Colonic mucosa (tissue), 4 donors: Measurements from ENCODE around the gene MMEL1. TPM values are rescaled to one million over a fixed set of nuclear protein-coding genes. Genes with fewer than 3 reads are reported as not detected.

Experiments used
- DNase-seq: peaks from one replicate; pipeline ENCODE4 v3.0.0-alpha.2; 2020
- H3K27ac ChIP-seq: fragments of 200-600 bp; one replicate; pipeline ENCODE4 v1.8.0; 2021
- H3K27me3 ChIP-seq: fragments of 200-600 bp; one replicate; pipeline ENCODE4 v1.8.0; 2021
- H3K36me3 ChIP-seq: fragments of 200-600 bp; one replicate; pipeline ENCODE4 v1.8.0; 2021
- H3K4me1 ChIP-seq: fragments of 200-600 bp; one replicate; pipeline ENCODE4 v1.8.0; 2021; ENCODE audit warnings: mild to moderate bottlenecking
- H3K4me3 ChIP-seq: fragments of 200-600 bp; one replicate; pipeline ENCODE4 v1.8.0; 2021
- H3K9ac ChIP-seq, 2 donors: one replicate each; pipeline ENCODE4 v1.7.0; 2013; ENCODE audit warnings: control low read depth in 2 of 2, low read depth in 2 of 2, low read length in 2 of 2
- H3K9me3 ChIP-seq: fragments of 200-600 bp; one replicate; pipeline ENCODE4 v1.8.0; 2021
- intact Hi-C: fragments of 100-400 bp; cut with DNase I; formaldehyde crosslinking; loops from one replicate; pipeline ENCODE4 v1.14.1; 2022
- total RNA-seq, 2 donors: library from RNA; stranded (reverse); fragmentation: NEBNext Ultra II Directional in 1 of 2; extraction: Animal tissue kit (Norgen Biotek cat#: 25700) in 1 of 2; gene quantifications; one replicate each; pipeline ENCODE4 v1.2.1, GENCODE V29; 2021
- TF ChIP-seq, protein P1 (sequence below): fragments of 200-600 bp; IDR thresholded peaks from one replicate; pipeline ENCODE4 v1.8.0; 2022; ENCODE audit warnings: antibody characterized with exemption, mild to moderate bottlenecking
- donor health status: healthy.
- donor health status: DM: no; HTN: no; CAD: no.
- donor health status: DM: no; HTN: no; CAD: no.

MMEL1 gene
- total RNA-seq, 2 donors from 2014 or later = 11.4 to 13.9 TPM

DNA sequence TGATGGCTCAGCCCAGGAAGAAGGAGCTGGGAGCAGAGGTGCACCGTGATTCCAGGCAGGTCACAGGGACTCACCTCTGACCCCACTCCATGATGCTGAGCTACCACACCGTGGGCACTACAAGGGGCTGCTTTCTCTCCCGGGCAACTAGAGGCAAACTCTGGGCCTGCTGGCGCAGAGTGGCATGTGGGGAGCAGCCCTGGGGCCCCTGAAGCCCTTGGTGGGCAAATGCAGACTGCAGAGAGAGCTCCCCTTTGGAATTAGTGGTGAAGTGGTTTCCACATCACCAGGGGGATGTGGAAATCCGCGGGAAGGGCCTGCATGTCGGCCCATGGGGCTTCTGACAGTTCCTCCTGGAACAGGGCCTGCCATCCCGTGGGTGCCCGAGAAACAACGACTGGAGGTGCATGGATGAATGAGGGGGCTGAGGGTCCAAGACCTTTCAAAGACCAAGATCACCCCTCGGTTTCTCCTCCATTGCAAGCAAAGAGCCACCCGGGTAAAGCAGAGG lies 11.8 kb upstream of the MMEL1 start:
- H3K27ac ChIP-seq = no peak overlapping the region
- intact Hi-C loops = loop anchor here (10.0 kb wide), 3 partner anchors 50 to 450 kb away; partner anchors contain the start of gene FAAP20
- TF ChIP-seq, protein P1, sequence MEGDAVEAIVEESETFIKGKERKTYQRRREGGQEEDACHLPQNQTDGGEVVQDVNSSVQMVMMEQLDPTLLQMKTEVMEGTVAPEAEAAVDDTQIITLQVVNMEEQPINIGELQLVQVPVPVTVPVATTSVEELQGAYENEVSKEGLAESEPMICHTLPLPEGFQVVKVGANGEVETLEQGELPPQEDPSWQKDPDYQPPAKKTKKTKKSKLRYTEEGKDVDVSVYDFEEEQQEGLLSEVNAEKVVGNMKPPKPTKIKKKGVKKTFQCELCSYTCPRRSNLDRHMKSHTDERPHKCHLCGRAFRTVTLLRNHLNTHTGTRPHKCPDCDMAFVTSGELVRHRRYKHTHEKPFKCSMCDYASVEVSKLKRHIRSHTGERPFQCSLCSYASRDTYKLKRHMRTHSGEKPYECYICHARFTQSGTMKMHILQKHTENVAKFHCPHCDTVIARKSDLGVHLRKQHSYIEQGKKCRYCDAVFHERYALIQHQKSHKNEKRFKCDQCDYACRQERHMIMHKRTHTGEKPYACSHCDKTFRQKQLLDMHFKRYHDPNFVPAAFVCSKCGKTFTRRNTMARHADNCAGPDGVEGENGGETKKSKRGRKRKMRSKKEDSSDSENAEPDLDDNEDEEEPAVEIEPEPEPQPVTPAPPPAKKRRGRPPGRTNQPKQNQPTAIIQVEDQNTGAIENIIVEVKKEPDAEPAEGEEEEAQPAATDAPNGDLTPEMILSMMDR = no peak
- peaks cover 6% of the 10 kb centered on the region for H3K4me1 ChIP-seq
- no peaks in the 10 kb centered on the region for H3K36me3 ChIP-seq
- no peaks in the 10 kb centered on the region for H3K27me3 ChIP-seq
- H3K9me3 ChIP-seq = no peaks in the 10 kb centered on the region
- no peak overlapping the region for H3K9ac ChIP-seq
- DNase-seq = no peak
- H3K4me3 ChIP-seq = no peak overlapping the region

DNA sequence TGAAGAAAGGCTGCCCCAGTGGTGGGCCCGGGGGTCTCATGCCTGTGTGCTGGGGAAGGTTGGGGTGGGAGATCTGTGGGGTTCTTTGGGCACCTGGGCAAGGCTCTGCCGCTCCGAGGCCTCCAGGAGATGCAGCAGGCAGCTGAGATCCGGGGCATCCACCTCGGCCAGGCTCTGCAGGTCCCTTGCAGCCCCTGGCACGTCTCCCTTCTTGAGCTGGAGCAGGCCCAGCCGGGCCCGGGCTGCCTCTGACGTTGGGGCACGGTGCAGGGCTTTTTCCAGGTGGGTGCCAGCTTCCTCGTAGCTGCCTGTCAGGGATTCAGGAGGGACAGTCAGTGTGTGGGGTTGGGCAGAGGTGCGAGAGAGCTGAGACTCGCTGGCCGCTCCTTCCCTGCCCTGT lies 11.4 kb upstream of the MMEL1 start:
- Histone ChIP-seq H3K36me3 (no peaks in the 10 kb centered on the region), H3K4me1 (peaks cover 6% of the 10 kb centered on the region), H3K4me3 (no peak overlapping the region), H3K9me3 (no peaks in the 10 kb centered on the region), H3K27me3 (no peaks in the 10 kb centered on the region), H3K9ac (no peak overlapping the region), H3K27ac (no peak overlapping the region)
- DNase-seq = no peak
- TF ChIP-seq, protein P1 = no peak
- intact Hi-C loops = loop anchor here (10.0 kb wide), 3 partner anchors 49 to 449 kb away; partner anchors contain the start of gene FAAP20

DNA sequence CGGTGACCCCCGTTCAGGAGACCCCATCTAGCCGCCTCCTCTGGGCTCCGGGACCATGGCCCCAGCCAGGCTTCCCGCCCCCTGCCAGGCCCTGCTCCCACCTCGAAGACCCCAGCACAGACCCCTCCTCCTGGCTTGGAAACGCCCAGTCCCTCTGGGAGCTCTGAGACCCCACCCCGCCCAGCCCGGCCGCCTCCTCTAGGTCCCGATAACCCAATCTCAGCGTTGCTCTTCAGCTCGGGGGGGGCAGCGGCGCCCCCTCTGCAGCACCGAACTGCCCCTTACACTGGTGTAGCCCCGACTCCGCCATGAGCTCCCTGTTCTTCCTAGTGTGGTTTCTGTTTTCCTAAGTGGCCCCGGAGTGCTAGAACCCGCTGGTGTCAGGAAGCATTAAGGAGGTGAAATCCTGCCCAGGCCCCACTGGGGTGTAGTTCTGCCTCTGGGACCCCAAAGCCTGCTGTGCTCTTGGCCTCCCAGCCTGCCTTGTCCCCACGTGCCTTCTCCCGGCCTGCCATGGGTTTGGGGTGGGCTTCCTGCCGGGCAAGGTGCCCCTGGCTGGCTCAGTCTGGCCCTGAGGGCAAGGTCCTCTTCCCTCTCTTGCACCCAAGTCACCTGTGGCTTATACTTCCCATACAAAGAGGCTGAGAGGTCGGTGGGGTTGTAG lies 10.7 kb upstream of the MMEL1 start:
- Histone ChIP-seq H3K36me3 (no peaks in the 10 kb centered on the region), H3K27ac (no peak overlapping the region), H3K9ac (peak overlapping the region in 1 of 2 donors; percentile 24), H3K4me3 (peak overlapping the region; percentile 96), H3K27me3 (no peaks in the 10 kb centered on the region), H3K4me1 (peaks cover 6% of the 10 kb centered on the region), H3K9me3 (no peaks in the 10 kb centered on the region)
- no peak for DNase-seq
- TF ChIP-seq, protein P1 = no peak
- intact Hi-C loops = loop anchor here (10.0 kb wide), 3 partner anchors 49 to 449 kb away; partner anchors contain the start of gene FAAP20

DNA sequence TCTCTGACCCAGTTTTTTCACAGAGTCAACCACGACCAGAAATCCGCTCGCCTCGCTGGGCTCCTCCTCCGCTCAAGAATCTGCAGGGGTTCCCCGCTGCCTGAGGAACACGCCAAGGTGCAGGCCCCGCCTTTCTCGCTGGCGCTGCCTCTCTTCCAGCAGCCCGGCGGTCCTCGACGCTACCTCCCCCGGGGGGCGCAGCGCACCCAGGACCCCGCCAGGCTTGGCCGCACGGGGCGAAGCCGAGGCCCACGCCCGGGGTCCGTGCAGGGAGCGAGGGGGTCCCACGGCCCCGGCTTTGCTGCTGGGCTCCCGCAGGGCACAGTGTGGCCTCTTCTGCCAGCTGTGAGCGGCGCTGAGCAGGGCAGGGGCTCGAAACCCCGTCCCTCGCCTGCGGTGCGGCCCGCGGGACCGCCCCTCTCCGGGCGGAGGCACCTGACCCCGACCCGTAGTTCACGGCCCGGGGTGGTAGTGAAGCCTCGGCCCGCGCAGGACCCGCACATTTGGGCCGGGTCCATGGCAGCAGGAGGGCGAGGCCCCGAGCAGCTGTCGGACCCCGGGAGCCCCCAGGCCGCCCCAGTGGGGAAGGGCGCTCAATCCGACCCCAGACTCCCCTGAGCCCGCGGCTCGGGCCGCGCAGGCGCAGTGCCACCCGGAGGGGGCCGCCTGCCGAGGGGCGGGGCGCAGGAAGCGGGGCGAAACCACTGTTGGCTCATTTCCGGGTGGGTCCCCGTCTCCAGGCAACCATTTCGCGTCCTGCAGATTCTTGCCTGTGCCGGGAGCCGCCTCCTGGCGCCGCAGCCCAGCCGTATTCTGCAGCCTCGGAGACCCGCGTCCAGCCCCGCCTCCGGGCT lies 10.0 kb upstream of the MMEL1 start:
- intact Hi-C loops = loop anchor here (10.0 kb wide), 3 partner anchors 48 to 448 kb away; partner anchors contain the start of gene FAAP20
- H3K27ac ChIP-seq = peak overlapping the region; percentile 80
- H3K9me3 ChIP-seq = no peaks in the 10 kb centered on the region
- H3K36me3 ChIP-seq = no peaks in the 10 kb centered on the region
- peak overlapping the region; percentile 96 for H3K4me3 ChIP-seq
- peak overlapping the region; percentile 76 to 96 for H3K9ac ChIP-seq
- no peaks in the 10 kb centered on the region for H3K27me3 ChIP-seq
- peak; percentile 92 for DNase-seq
- H3K4me1 ChIP-seq = peaks cover 6% of the 10 kb centered on the region
- TF ChIP-seq, protein P1 = no peak

DNA sequence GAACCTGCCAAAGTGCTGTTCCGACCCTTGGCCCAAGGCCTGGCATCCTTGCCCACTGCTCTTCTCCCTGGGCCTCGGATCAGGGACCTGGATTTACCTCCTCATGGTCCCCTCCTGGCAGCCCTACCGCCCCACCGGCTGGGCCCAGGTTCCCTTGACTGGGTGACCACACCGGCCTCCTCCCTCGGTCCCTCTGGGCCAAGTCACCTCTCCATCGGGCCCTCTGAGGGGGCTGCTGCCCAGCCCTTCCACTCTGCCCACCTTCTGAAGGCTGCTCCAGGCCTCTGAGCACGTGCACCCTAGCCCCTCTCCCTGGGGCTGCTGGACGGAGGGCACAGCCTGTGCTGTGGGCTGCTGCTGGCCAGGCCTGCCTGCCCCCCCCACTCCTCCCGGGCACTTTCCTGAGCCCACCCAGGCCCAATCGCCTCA lies 9.3 kb upstream of the MMEL1 start:
- no peak for DNase-seq
- H3K9me3 ChIP-seq = no peaks in the 10 kb centered on the region
- peaks cover 6% of the 10 kb centered on the region for H3K4me1 ChIP-seq
- peak overlapping the region; percentile 80 for H3K27ac ChIP-seq
- peak overlapping the region; percentile 96 for H3K4me3 ChIP-seq
- TF ChIP-seq, protein P1 = no peak
- peak overlapping the region; percentile 76 to 96 for H3K9ac ChIP-seq
- intact Hi-C loops = loop anchor here (10.0 kb wide), 3 partner anchors 47 to 447 kb away; partner anchors contain the start of gene FAAP20
- H3K36me3 ChIP-seq = no peaks in the 10 kb centered on the region
- H3K27me3 ChIP-seq = no peaks in the 10 kb centered on the region
